Mucosa of stomach (tissue), 1 donor: Measurements from ENCODE around the gene CASP4.

Experiments
- H3K27me3 ChIP-seq: one replicate; pipeline ENCODE4 v1.7.0; 2013; ENCODE audit warnings: mild to moderate bottlenecking, low read length; ENCODE audit not compliant: control insufficient read depth, insufficient read depth
- H3K36me3 ChIP-seq: one replicate; pipeline ENCODE4 v1.7.0; 2013; ENCODE audit warnings: low read length; ENCODE audit not compliant: control insufficient read depth, insufficient read depth
- H3K4me1 ChIP-seq: one replicate; pipeline ENCODE4 v1.7.0; 2013; ENCODE audit warnings: mild to moderate bottlenecking, low read length; ENCODE audit not compliant: control insufficient read depth, insufficient read depth
- H3K4me3 ChIP-seq: one replicate; pipeline ENCODE4 v1.7.0; 2013; ENCODE audit warnings: low read length
- H3K9ac ChIP-seq: one replicate; pipeline ENCODE4 v1.7.0; 2013; ENCODE audit warnings: mild to moderate bottlenecking, low read length, moderate library complexity
- H3K9me3 ChIP-seq: one replicate; pipeline ENCODE4 v1.7.0; 2013; ENCODE audit warnings: mild to moderate bottlenecking, low read length, moderate library complexity; ENCODE audit not compliant: control insufficient read depth
- donor health status: Pancreatic carcinoma.

Gene CASP4

DNA sequence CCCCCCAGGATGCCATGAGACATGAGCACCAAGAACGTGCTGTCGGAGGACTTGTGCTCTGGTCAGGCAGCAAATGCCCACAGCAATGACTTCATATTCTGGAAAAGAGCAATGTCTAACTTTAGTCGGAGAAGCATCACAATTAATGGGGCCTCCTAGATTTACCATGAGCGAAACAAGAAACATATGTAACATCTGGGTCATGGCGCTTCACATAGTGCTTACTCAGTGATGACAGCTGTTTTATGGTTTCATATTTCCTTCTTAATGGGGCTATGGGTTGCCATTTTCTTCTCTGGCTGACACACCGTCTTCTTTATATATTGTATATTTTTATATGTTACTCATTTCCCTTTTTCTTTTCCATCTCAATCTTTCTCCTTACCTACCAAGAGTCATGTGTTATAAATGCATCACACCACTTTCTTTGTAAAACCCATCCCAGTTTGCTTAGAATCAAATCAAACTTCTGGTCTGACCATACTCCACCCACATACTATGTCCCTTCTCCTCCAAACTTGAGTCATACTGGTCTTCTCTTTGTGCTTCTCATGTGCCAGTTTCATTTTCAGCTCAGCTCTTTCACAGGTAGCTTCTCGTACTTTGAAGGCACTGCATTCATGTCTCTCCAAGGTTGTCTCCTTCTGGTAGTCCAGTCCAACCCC is 60.7 kb downstream of the CASP4 start:
- Histone ChIP-seq H3K27me3 (no peaks in the 10 kb centered on the region), H3K9ac (no peak overlapping the region), H3K36me3 (no peaks in the 10 kb centered on the region), H3K4me3 (no peak overlapping the region), H3K9me3 (no peaks in the 10 kb centered on the region), H3K4me1 (no peaks in the 10 kb centered on the region)

GRCh38 chr11:104905271-104905670 is 63.1 kb downstream of the CASP4 start:
- no peak overlapping the region for H3K9ac ChIP-seq
- H3K9me3 ChIP-seq: no peaks in the 10 kb centered on the region
- no peaks in the 10 kb centered on the region for H3K27me3 ChIP-seq
- H3K4me1 ChIP-seq: no peaks in the 10 kb centered on the region
- H3K4me3 ChIP-seq: no peak overlapping the region
- H3K36me3 ChIP-seq: no peaks in the 10 kb centered on the region

DNA sequence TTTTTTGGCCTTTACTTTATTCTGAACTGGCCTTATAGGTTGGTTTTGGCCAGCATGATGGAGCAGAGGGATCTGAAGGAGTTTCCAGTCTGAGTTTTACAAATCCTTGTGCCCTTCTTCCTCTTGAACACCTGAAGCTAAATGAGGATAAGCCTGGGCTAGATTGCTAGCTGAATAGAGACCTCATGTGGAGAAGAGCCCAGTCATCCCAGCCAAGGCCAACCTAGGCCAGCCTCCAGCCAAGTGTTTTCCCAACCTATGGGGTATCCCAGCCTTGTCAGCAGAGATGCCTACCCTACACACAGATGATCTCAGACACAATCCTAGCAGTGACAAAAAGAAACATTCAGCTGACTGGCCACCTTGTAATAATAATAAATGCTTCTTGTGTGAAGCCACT is 69.1 kb downstream of the CASP4 start:
- Histone ChIP-seq H3K27me3 (no peaks in the 10 kb centered on the region), H3K4me1 (no peaks in the 10 kb centered on the region), H3K9ac (no peak overlapping the region), H3K36me3 (no peaks in the 10 kb centered on the region), H3K9me3 (no peaks in the 10 kb centered on the region), H3K4me3 (no peak overlapping the region)

GRCh38 chr11:104898685-104899013 is 69.7 kb downstream of the CASP4 start:
- no peaks in the 10 kb centered on the region for H3K36me3 ChIP-seq
- no peaks in the 10 kb centered on the region for H3K9me3 ChIP-seq
- H3K9ac ChIP-seq: peak overlapping the region; percentile 23
- H3K27me3 ChIP-seq: no peaks in the 10 kb centered on the region
- no peaks in the 10 kb centered on the region for H3K4me1 ChIP-seq
- no peak overlapping the region for H3K4me3 ChIP-seq

GRCh38 chr11:104897891-104898684 is 70.3 kb downstream of the CASP4 start, which contains the start of gene CASP12:
Gene CASP12 (minus strand): TSS chr11:104898460.
- no peak within 1 kb of the TSS for H3K4me3 ChIP-seq
- no peaks in the 10 kb centered on the region for H3K9me3 ChIP-seq
- no peaks in the 10 kb centered on the region for H3K4me1 ChIP-seq
- peak within 1 kb of the TSS; percentile 23 for H3K9ac ChIP-seq
- no peaks in the 10 kb centered on the region for H3K27me3 ChIP-seq
- H3K36me3 ChIP-seq: no peaks in the 10 kb centered on the region

DNA sequence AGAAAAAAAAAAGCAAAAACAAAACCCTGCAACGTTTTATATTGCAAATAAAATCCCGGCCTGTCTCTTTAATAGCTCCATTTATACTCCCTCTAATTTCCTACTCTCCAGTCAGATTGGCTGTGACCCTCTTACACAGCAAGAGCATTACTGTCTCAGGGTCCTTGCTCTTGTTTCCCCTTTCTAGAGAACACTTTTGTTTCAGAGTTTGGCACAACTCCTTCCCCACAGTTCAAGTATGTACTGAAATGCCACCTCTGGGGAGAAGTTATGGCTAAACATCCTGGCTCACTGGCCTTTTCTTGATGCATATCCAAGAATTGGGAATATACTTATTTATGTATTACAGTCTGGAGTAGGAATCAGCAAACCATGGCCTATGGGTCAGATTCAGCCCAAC is 72.7 kb downstream of the CASP4 start:
- H3K9ac ChIP-seq: no peak overlapping the region
- no peak overlapping the region for H3K4me3 ChIP-seq
- no peaks in the 10 kb centered on the region for H3K27me3 ChIP-seq
- no peaks in the 10 kb centered on the region for H3K36me3 ChIP-seq
- H3K4me1 ChIP-seq: no peaks in the 10 kb centered on the region
- H3K9me3 ChIP-seq: no peaks in the 10 kb centered on the region

DNA sequence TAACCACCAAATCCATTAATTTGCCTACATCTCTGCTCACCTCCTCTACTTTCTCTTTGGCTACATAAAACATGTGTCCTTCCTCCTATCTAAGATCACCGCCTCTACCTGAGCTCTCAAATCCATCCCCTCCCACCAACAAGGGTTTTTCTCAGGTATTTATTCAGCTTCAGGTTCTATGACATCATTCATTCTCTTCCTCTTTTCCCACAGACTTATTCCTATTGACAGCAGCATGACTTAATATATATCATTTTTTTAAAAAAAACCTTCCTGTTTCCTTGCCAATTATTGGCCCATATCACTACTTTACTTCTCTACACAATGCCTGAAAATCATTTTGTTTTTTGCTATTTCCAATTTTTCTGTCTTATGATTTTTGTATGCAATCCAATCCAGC is 74.5 kb downstream of the CASP4 start:
- Histone ChIP-seq H3K9ac (no peak overlapping the region), H3K4me3 (no peak overlapping the region), H3K27me3 (no peaks in the 10 kb centered on the region), H3K36me3 (no peaks in the 10 kb centered on the region), H3K4me1 (no peaks in the 10 kb centered on the region), H3K9me3 (no peaks in the 10 kb centered on the region)
